HG03575 (cell line): Measurements from ENCODE around the gene C12orf75.
"Not testable (repeated sequence)": the region's sequence is repeated elsewhere in the genome, so short reads cannot be mapped to it uniquely, and the experiment has no call there.

Experiments used
- ATAC-seq: cut with Tn5 transposase; IDR thresholded peaks from one replicate; pipeline ENCODE4 v1.9.1; 2021; ENCODE audit not compliant: unreplicated experiment, insufficient number of reproducible peaks, low FRiP score; ENCODE audit errors: extremely low read depth

C12orf75 gene

DNA sequence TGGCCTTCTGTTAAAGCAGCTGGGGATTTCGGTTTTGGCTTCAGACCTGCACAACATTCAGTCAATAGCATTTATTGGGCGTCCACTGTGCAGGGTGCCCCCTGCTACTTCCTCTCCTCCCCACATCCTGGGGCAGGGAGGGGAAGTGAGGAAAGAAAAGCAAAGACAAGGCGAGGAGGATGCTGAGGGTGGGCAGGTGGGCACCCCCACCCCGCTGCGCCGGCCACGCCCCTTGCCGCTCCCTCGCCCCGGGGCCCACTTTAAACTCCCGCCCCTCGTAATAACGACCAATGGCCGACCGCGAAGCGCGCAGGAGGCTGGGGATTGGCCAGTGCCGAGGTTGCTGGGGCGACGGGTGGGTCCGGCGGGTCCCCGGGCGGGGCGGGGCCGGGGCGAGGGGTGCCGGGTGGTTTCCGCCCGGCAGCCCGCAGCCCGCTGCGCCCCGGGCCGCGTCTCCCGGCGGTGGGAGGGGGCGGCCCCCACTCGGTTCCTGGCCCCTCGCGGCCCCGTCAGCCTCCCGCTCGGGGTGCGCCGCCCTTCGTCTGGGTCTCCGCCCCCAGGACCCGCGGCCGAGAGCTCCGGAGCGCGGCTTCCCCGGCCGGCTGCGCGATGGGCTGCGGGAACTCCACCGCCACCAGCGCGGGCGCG is at the start of gene C12orf75:
Gene C12orf75 (plus strand): TSS at position 409 of the 648 bp plus-strand sequence. CDS start 201 bp downstream, at position 610.
- ATAC-seq = peak; percentile 44

DNA sequence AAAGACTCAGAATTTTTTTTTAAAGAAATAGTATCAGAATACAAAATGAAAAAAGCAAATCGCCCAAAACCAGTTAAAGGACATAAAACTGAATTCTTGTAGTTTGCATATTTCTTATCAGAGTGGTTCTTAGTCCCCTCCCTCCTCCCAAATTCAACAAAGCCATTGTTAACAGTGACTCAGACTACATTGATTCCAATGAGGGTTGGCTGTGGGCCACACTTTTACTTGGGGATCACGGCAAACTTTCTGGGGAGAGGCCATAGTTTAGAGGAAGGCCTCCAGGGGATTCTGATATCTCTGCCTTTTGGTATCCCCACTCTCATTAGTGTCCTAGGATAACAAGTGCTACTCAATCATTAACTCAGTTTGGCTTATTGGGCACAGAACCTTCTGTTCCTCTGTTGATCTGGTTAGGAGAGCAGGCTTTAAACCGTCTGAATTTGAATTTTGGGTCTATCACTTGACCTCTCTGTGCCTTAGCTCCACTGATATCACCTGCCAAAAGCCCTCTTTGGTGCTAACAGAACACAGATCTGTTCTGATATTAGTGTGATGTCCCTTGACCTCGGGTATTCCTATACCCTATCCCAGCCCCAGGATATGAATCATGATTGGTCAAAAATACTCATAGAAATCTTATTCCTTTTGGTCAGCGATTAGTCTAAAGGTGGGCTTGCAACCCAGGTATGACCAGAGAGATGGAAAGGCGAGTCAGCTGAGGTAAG is 49.4 kb upstream of the C12orf75 start:
- no peak for ATAC-seq

DNA sequence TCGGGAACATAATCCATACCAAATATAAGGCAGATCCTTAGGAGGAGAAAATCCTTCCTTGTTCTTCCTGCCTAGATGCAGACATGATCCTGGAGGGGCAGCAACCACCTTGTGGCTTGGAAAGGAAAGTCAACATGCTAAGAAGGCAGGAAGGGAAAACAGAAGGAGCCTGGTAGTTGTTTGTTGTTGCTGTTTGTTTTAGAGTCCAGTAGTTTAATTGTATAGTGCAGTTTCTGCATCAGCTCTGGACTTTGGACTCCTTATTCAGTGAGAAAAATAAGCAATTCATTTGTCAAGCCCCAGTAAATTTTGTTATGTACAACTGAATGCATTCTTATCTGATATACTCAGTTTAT is 48.8 kb upstream of the C12orf75 start:
- no peak for ATAC-seq

DNA sequence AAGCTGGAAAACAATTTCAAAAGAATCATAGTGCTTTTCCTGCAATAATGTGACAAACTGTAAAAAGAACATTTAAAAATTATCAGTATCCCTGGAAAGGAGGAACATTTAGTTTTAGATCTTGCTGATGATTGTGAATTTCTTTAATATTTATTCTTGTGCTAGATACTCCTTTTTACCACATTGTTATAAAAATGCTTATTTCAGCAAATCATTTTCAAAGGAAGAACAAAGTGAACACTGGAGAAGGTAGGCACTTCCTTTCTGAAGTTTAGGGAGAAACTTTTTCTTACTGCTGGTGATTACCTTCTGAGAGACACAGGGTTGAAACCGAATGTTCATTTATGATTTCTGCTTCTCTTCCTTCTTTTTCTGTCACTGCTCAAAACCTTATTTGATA is 45.1 kb upstream of the C12orf75 start:
- ATAC-seq = no peak

DNA sequence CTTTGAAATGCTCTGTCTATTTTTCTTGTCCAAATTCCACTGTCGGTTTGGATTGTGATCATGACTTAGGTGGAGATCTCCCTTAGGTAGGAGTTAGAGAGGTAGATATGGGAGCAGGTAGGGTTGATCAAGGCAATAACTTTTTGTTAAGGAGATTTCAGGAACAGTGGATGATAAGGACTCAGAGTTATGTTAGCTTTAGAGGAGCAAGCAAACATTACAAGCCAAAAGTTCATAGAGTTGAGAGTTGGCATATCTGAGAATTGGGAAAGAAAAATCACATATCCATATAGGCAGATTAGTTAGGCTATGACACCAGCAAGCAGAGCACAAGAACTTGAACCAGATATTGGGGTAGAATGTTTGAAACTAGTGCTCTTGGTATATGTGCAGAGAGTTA is 43.1 kb upstream of the C12orf75 start:
- ATAC-seq = no peak

DNA sequence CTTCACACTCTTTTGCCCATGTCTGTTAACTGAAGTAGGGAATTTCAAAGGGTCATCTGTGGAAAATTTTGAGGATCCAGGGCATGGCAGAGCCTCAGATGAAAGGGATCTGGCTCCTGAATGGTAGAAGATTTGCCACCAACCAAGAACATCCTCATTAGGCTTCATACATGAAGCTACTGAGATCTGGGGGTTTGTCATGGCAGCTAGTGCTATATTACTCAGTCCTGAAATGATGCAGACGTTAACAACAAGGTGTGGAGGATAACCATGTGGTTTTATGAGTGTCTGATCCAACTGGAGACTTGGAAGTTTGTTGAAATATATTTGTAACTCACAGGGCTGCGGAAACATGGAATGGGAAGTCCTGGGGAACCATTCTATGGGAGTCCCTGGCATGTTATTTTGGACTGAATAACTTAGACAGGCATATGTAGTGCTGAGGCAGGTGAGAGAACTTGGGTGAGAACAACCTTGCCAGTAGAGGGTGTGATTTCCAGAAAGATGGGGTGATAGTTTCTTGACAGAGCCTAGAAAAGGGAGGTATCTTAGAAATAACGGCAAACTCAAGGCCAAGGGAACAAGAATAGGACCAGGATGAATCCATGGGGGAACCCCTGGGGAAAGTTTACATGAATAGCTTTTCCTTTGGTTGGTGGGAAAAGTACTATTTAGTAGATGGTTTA is 42.0 kb upstream of the C12orf75 start:
- ATAC-seq = no peak

DNA sequence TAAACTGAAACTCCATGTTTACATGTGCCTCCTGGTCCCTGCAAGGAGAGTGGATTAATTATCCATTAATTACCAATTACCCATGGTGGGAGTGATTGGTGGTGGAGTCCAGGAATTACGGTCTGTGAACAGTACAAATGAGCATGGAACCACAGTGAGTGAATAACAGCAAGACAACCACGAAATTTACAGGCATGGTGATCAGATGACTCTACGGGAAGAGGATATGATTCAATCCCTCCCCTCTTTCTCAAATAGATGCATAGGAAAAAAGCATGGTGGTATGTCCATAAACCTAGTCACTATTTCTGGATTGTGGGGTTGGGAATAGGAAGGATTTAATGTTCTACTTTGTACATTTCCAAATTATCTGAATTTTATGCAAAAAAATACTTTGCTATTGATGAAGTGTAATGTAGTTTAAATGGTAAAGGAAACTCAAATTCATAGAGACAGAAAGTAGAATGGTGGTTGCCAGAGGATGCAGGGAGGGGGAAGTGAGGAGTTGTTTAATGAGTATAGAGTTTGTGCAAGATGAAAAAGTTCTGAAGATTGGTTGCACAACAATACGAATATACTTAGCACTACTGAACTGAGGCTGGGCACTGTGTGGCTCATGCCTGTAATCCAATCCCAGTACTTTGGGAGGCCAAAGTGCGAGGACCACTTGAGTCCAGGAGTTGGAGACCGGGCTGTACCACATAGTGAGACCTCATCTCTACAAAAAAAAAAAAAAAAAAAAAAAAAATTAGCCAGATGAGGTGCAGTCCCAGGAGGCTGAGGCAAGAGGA is 41.2 kb upstream of the C12orf75 start:
- ATAC-seq = no peak

DNA sequence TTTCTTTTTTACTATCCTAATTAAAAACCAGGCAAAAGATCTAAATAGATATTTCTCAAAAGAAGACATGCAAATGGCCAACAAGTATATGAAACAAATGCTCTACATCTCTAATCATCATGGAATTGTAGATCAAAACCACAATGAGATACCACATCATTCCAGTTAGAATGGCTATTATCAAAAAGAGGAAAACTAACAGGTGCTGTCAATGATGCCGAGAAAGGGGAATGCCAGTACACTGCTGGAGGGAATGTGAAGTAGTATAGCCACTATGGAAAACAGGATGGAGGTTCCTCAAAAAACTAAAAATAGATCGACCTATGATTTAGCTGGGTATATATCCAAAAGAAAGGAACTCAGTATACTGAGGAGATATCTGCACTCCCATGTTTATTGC is 39.0 kb upstream of the C12orf75 start:
- no peak for ATAC-seq

DNA sequence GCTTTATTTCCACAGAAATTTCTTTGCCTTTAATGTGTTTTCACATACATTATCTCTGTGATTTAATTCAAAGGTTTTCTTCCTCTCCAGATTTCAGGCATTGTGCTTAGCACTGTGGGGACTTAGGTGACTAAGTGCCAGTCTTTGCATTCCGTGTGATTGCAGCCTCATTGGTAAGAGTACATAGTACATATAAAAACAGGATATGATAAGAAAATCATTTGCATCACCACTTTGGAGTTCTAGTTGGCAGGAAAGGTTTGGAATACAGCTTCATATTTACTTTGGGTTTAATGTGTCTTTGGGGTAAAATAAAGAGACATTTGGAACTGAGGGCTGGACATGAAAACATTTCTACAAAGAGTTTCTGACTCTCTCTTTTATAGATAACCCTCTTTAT is 37.8 kb upstream of the C12orf75 start:
- ATAC-seq = no peak

DNA sequence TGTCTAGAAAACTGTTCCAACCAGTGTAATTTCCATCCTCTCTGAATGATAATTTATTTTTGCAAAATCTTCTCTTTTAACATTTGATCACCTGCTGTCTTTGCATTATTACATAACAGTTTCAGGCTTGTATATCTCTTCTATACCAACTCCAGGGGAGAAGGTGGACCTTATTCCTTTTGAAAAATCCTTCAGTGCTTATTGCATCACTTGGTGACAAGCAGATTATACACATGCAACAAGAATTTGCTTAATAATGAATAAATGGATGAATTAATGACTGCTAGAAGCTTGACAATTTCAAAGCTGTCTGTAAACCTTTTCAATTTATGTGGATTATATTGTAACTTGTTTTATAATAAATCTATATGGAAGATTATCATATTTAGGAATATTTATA is 37.3 kb upstream of the C12orf75 start:
- ATAC-seq = no peak

DNA sequence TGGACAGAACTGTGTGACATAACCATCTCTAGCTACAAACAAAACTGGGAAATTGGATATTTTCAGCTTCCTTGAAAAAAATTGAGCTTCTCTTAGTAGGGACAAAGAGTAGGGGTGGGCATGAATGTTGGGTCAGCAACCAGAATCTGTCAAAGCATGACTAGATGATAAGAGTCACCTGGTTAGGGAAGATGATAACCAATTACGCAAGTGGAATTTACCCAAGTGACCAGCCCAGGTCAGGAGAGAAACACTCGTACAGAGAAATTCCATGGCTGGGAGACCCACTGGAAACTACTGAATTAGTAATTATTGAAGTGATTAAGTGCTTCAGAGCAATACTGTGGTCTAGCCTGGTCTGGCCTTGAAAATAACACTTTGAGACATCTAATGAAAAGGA is 36.3 kb upstream of the C12orf75 start:
- ATAC-seq = no peak

GRCh38 chr12:105294886-105295479 is 35.5 kb upstream of the C12orf75 start:
- ATAC-seq = no peak

- ATAC-seq = no peak
Observed at GRCh38 chr12:105296116-105297089, 34.1 kb upstream of the C12orf75 start.

- no peak for ATAC-seq
Observed at GRCh38 chr12:105300883-105301282, 29.6 kb upstream of the C12orf75 start.

DNA sequence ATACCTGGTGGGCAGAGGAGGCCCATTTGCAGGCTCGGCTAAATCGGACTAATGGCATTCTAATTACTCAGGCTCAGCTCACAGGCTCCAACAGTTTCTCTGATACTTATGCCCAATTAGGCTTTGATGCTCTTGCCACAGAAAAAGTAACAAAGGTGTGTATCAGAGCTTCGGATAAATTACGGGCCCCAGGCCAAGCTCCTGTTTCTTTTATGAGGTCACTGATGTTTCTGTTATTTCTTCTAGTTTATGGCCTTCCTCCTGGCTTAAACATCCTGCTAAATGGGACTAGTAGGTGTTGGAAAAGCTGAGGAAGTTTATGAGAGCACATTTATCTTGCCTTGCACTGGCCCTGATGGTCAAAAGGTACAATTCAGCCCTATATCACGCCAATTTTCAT is 28.8 kb upstream of the C12orf75 start:
- no peak for ATAC-seq

DNA sequence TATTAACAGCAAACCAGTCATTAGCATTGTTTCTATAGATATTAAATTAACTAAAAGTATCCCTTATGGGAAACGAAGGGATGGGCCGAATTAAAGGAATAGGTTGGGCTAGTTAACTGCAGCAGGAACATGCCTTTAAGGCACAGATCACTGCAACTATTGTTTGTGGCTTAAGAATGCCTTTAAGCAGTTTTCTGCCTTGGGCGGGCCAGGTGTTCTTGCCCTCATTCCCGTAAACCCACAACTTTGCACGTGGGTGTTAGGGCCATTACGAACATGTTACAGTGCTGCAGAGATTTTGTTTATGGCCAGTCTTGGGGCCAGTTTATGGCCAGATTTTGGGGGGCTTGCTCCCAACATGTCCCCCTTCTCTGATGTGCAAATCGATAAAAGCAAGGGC is 27.5 kb upstream of the C12orf75 start:
- ATAC-seq = not testable (repeated sequence)

- not testable (repeated sequence) for ATAC-seq
Observed at GRCh38 chr12:105304626-105305025, 25.9 kb upstream of the C12orf75 start.
